ENCODE data around the gene ALLC.
A peak's percentile ranks its signal among the peaks of the same experiment; 100 is the strongest.

ALLC gene

DNA sequence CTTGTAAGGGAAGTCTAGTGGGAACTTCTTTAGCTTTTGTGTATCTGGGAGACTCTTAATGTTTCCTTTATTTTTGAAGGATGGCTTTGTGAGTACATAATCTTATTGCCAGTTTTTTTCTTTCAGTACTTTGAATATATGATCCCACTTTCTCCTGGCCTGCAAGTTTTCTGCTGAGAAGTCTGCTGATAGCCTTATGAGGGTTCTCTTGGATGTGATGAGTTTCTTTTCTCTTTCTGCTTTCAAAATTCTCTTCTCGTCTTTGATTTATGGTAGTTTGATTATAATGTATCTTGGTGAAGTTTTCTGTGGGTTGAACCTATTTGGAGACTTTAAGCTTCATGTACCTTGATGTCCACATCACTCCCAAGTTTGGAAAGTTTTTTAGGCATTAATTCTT, 35.0 kb upstream of the ALLC start:
- H3K4me3 ChIP-seq = no peak overlapping the region
- TF ChIP-seq, protein P1, sequence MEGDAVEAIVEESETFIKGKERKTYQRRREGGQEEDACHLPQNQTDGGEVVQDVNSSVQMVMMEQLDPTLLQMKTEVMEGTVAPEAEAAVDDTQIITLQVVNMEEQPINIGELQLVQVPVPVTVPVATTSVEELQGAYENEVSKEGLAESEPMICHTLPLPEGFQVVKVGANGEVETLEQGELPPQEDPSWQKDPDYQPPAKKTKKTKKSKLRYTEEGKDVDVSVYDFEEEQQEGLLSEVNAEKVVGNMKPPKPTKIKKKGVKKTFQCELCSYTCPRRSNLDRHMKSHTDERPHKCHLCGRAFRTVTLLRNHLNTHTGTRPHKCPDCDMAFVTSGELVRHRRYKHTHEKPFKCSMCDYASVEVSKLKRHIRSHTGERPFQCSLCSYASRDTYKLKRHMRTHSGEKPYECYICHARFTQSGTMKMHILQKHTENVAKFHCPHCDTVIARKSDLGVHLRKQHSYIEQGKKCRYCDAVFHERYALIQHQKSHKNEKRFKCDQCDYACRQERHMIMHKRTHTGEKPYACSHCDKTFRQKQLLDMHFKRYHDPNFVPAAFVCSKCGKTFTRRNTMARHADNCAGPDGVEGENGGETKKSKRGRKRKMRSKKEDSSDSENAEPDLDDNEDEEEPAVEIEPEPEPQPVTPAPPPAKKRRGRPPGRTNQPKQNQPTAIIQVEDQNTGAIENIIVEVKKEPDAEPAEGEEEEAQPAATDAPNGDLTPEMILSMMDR (IDR thresholded peaks at IDR 0.05) = no peak
- no peak for DNase-seq (ENCODE audit: low spot score)
- no peak overlapping the region for H3K27ac ChIP-seq

DNA sequence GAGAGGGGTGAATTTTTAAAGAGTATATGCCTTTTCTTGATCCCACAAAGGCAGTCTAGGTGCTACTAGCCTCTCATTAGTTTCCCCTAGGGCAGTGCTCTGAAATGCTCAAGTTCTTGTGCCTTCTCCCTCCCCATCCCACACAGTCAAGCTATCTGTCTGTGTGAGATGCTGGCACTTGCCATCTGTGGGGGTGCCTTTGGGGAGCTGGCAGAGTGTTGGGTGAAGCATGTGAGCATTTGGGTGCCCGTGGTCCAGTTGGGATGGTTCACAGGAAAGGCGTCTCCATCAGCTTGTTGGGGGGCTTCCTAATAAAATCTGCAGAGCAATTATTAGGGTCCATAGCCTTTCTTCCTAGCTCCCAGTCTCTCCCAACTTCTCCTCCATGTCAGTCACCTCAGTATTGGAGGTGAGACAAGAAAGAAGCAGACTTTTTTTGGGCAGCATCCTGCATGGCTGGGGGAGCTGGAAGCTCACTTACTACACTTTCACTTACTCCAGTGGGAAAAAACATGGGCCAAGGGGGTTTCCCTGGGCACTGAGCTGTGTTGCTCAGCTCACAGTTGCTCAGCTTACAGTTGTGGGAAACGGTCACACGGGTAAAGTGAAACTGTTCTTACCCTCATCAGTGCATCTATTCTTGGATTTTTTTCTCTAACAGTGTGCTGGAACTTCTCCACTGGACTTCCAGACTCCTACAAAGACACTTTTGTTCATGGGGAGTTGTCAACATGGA, 33.8 kb upstream of the ALLC start:
- Histone ChIP-seq H3K4me3 (no peak overlapping the region), H3K27ac (no peak overlapping the region)
- TF ChIP-seq, protein P1 (IDR thresholded peaks at IDR 0.05) = no peak
- peak; percentile 57 for DNase-seq (ENCODE audit: low spot score)

DNA sequence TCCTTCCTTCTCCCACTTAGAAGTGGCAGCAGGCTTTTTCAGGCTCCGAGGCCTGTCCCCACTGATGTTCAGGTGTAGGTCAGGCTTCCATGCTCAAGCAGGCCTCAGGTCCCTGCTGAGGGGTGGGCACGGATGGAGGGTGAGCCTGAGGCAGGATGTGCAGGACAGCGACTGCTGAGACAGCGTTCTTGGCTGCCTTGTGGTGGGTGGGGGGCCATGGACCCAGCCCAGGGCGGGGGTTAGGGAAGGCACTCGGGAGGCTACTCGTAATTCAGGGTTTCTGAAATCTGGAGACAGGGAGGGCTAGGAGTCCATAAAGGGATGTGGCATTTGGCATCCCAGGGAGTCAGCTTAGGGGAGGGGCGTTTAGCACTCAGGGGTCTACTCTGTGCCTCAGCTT, 32.8 kb upstream of the ALLC start:
- Histone ChIP-seq H3K27ac (no peak overlapping the region), H3K4me3 (no peak overlapping the region)
- TF ChIP-seq, protein P1 (IDR thresholded peaks at IDR 0.05) = no peak
- peak; percentile 46 for DNase-seq (ENCODE audit: low spot score)

DNA sequence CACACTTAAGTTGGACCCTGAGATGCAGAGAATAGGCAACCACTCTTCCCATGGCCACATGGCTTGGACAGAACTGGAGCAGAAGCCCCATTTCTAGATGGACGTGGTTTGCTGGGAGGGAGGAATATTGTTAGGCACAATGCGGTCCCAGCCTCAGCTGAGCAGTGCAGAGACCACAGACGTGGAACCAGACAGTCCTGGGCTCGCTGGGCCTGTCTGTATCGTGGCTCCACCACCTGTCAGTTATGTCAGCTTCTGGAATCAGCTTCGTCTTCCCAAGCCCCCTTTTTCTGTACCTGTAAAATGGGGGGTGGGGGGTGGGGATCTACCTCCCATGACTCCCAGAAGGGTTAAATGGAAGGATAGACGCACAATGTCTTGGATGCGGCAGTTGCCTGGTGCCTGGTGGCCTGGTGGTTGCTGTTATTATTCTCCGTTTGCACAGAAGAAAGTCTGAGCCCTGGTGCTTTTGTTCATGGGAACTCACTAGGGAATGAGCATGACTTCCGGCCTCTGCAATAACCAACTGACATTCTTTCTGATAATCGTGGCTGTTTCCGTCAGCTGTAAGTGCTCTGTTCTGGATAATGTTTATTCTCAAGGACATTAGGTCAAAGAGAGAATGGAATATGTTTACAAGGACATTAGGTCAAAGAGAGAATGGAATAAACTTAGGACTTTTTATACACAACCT, 31.7 kb upstream of the ALLC start:
- peak overlapping the region in 1 of 2 donors; percentile 60 for H3K27ac ChIP-seq
- TF ChIP-seq, protein P1 (IDR thresholded peaks at IDR 0.05) = no peak
- no peak overlapping the region for H3K4me3 ChIP-seq
- DNase-seq (ENCODE audit: low spot score) = peak; percentile 69

DNA sequence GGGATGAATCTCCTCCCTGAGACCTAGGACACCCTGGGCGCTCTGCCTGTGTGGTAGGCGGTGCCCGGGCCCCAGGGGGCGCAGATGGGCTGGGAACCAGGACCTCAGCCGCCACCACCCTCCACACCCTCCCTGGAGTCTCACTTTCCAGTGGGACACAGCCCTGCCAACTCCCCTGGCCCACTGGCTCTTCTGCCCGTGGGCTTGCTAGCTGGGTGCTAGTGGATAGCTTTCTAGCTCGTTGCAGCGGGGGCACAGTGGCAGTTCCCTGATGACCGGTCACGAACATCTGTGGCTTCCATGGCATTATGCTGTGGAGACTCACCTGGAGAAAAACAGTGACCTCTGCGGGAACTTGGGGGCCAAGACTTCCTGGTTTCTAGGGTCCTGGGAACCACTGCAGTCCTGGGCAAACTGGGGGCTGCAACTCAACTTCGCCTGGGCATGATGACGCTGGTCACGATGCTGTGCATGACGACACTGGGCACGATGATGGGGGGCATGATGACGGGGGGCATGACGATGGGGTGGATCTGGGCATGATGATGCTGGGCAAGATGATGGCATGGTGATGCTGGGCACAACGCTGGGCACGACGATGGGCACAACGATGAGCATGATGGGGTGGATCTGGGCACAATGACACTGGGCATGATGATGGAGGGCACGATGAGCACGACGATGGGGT, 31.0 kb upstream of the ALLC start:
- TF ChIP-seq, protein P1 (IDR thresholded peaks at IDR 0.05) = no peak
- peak; percentile 41 for DNase-seq (ENCODE audit: low spot score)
- no peak overlapping the region for H3K4me3 ChIP-seq
- peak overlapping the region in 1 of 2 donors; percentile 21 for H3K27ac ChIP-seq

DNA sequence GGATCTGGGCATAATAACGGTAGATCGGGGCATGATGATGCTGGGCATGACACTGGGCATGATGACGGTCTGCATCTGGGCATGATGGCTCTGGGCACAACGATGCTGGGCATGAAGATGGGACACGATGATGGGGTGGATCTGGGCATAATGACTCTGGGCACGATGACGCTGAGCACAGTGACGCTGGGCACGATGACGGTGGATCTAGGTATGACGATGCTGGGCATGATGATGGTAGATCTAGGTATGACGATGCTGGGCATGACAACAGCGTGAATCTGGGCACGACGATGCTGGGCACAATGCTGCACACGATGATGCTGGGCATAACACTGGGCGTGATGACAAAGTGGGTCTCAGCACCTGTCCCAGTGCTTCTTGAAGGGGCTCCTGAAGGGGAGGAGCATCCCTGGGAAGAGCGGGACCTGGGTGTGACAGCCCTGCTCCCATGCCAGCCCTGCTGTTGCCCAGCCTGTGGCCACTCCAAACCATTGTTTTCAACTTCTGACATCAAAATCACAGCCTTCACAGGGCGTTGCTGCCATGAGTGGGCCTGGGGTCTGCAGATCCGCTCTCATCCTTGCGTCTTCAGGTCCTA, 30.4 kb upstream of the ALLC start:
- peak; percentile 36 for DNase-seq (ENCODE audit: low spot score)
- Histone ChIP-seq H3K4me3 (no peak overlapping the region), H3K27ac (no peak overlapping the region)
- TF ChIP-seq, protein P1 (IDR thresholded peaks at IDR 0.05) = no peak
